Cardiac muscle cell (in vitro differentiated cells and primary cell): ENCODE data around the gene AKT1. TPM values are rescaled to one million over a fixed set of nuclear protein-coding genes. Genes with fewer than 3 reads are reported as not detected.

Source experiments
- DNase-seq, 2 donors: peaks; one replicate each; pipeline versions ENCODE4 v3.0.0 to v3.0.0-alpha.2; 2010 to 2017; ENCODE audit warnings: low read depth in 1 of 2, low spot score in 1 of 2
- H3K27ac ChIP-seq: fragments of 200-600 bp; sonication (generic); 2 replicates; pipeline ENCODE4 v1.5.1; 2016
- H3K27me3 ChIP-seq: fragments of 200-600 bp; sonication (generic); 2 replicates; pipeline ENCODE4 v1.6.0; 2016; ENCODE audit warnings: control low read depth
- H3K36me3 ChIP-seq: fragments of 200-600 bp; sonication (generic); 2 replicates; pipeline ENCODE4 v1.5.1; 2016; ENCODE audit warnings: control low read depth
- H3K4me1 ChIP-seq: fragments of 200-600 bp; sonication (generic); 2 replicates; pipeline ENCODE4 v1.8.1; 2017; ENCODE audit warnings: low read depth, mild to moderate bottlenecking, mixed run types
- H3K4me3 ChIP-seq: fragments of 200-600 bp; sonication (generic); 2 replicates; pipeline ENCODE4 v1.5.1; 2016; ENCODE audit warnings: mild to moderate bottlenecking
- H3K9me3 ChIP-seq: fragments of 200-600 bp; sonication (generic); 2 replicates; pipeline ENCODE4 v1.5.1; 2017; ENCODE audit warnings: low read depth, mild to moderate bottlenecking, control low read depth
- polyA plus RNA-seq: library from polyadenylated mRNA; unstranded; fragments of >200 nt; fragmentation: Nextera tagmentation; extraction: Ambion mirVana; gene quantifications from 2 replicates; pipeline ENCODE4 v1.2.1, GENCODE V29; 2016
- total RNA-seq: library from RNA; depleted of rRNA; stranded (reverse); fragments of >200 nt; gene quantifications from 2 replicates; pipeline ENCODE4 v1.2.3, GENCODE V29; 2016
- TF ChIP-seq, protein P1 (sequence below): IDR thresholded peaks from 2 replicates; pipeline ENCODE4 v1.5.1; 2012; ENCODE audit warnings: low read depth, mild to moderate bottlenecking, low read length

Gene AKT1
- total and polyA plus RNA-seq, 2 experiments from 2014 or later, result 173 to 242 TPM

DNA sequence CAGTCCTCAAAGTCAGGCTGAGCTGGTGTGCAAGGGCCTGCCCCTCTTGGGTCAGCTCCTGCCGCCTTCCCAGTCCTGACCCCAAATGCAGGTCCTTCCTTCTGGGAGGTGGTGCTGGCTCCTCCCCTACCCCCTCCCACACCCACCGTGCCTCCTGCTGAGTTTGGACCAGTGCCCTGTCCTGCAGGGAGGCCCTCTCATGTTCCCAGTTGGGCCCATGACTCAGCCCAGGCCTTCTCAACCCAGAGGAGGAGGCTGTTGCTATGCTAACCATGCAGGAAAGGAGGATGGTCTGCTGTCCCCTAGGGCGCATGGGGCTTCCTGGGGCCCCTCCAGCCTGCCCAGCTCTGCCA, 9.8 kb upstream of the AKT1 start:
- H3K36me3 ChIP-seq, result no peaks in the 10 kb centered on the region
- no peaks in the 10 kb centered on the region for H3K27me3 ChIP-seq
- TF ChIP-seq, protein P1, sequence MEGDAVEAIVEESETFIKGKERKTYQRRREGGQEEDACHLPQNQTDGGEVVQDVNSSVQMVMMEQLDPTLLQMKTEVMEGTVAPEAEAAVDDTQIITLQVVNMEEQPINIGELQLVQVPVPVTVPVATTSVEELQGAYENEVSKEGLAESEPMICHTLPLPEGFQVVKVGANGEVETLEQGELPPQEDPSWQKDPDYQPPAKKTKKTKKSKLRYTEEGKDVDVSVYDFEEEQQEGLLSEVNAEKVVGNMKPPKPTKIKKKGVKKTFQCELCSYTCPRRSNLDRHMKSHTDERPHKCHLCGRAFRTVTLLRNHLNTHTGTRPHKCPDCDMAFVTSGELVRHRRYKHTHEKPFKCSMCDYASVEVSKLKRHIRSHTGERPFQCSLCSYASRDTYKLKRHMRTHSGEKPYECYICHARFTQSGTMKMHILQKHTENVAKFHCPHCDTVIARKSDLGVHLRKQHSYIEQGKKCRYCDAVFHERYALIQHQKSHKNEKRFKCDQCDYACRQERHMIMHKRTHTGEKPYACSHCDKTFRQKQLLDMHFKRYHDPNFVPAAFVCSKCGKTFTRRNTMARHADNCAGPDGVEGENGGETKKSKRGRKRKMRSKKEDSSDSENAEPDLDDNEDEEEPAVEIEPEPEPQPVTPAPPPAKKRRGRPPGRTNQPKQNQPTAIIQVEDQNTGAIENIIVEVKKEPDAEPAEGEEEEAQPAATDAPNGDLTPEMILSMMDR, result no peak
- H3K9me3 ChIP-seq, result no peaks in the 10 kb centered on the region
- H3K27ac ChIP-seq, result no peak overlapping the region
- no peaks in the 10 kb centered on the region for H3K4me1 ChIP-seq
- no peak overlapping the region for H3K4me3 ChIP-seq
- DNase-seq, result peak; percentile 13 to 94

DNA sequence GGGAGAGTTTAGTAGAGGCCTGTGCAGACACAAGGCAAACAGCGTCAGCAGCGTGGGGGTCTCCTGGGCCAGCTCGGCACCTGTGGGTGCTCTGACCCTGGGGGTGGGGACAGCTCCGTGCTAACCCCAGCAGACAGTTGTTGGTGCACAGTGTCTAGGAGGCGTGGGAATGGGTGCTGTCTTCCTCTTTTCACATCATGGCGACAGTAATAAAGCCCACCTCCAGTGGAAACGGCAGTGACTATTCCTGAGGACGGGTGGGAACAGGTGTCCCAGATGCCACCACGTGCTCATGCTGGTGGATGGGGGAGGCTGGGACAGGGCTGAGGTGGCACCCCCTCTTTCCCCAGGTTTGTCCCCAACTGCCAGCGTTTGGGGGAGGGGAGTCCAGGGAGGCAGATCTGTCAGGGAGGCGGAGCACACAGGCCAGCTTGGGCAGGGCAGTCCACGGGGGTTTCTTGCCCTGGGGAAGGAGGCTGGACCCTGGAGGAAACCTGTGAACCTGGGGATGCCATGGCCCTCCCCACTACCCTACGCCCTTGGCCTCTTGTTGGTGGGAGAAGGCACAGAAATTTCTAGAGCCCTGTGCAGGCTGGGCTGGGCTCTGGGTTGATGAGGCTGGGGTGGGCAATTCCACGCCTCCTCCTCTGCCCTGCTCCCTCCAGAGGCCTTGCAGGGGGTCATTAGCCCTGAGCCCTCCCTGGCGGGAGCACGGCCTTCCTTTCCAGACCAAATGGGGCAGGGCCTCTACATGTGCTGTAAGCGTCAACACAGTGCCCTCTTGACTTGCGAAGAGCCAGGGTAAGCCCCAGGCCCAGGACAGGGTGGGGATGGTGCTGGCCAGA, 9.2 kb upstream of the AKT1 start:
- TF ChIP-seq, protein P1, result no peak

DNA sequence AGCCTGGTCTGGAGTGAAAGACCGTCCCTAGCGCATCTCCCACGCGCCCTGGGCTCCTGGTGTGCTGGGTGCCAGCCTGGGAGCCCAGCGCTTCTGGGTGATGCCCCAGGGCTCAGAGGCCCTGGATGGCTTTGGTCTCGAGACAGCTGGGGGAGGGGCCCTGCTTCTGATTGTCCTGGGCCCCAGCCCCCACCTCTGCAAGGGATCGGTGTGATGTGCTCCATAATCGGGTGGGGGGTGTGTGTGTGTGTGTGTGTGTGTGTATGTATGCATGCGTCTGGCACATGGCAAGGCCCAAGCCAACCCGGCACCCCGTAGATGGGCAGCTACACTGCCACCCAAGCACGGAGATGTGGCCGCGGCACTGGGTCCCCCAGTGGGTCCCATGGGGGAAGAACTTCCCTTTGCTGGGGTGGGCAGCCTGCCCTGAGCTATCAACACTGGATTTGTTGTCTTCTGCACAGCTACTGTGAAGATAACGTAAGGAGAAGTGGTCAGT, 8.4 kb upstream of the AKT1 start:
- TF ChIP-seq, protein P1, result no peak
- Histone ChIP-seq H3K27me3 (no peaks in the 10 kb centered on the region), H3K27ac (no peak overlapping the region), H3K9me3 (no peaks in the 10 kb centered on the region), H3K4me3 (no peak overlapping the region), H3K36me3 (no peaks in the 10 kb centered on the region), H3K4me1 (peaks cover 4% of the 10 kb centered on the region)
- DNase-seq, result no peak

More for the DNA sequence above, 9.2 kb upstream of the AKT1 start:
- Histone ChIP-seq H3K36me3 (no peaks in the 10 kb centered on the region), H3K9me3 (no peaks in the 10 kb centered on the region), H3K27ac (no peak overlapping the region), H3K27me3 (no peaks in the 10 kb centered on the region), H3K4me3 (no peak overlapping the region), H3K4me1 (peaks cover 3% of the 10 kb centered on the region)
- DNase-seq, result no peak

DNA sequence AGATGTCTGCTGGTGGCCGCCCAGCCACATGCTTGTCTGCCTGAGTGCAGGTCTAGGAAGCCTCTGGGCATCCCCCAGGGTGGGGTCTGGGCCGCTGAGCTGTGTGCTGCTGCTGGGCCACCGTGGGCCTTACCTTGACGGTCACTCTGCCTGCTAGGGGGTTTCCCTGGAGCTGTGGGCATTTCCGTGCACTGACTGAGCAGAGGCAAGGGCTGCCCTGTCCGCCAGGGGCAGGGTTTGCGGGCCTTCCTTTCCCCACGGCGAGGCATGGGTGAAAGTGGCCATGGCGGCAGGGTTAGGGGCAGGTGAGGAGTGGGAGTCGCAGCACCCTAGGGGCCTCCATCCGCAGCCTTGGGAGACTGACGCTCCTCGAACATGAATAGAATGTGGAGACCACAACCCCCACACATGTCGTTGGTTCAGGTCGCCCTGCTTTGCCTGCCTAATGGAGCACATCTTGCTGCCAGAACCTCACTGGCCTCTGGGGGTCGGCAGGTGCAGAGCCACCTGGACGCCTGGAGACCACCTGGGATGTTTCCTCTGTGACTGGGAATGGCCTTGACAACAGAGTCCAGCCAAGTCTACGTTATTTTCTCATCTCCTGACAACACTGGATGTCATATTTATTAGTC, 7.8 kb upstream of the AKT1 start:
- H3K27me3 ChIP-seq, result no peaks in the 10 kb centered on the region
- DNase-seq, result no peak
- no peaks in the 10 kb centered on the region for H3K36me3 ChIP-seq
- no peak overlapping the region for H3K27ac ChIP-seq
- TF ChIP-seq, protein P1, result no peak
- H3K9me3 ChIP-seq, result no peaks in the 10 kb centered on the region
- H3K4me1 ChIP-seq, result peaks cover 4% of the 10 kb centered on the region
- no peak overlapping the region for H3K4me3 ChIP-seq

DNA sequence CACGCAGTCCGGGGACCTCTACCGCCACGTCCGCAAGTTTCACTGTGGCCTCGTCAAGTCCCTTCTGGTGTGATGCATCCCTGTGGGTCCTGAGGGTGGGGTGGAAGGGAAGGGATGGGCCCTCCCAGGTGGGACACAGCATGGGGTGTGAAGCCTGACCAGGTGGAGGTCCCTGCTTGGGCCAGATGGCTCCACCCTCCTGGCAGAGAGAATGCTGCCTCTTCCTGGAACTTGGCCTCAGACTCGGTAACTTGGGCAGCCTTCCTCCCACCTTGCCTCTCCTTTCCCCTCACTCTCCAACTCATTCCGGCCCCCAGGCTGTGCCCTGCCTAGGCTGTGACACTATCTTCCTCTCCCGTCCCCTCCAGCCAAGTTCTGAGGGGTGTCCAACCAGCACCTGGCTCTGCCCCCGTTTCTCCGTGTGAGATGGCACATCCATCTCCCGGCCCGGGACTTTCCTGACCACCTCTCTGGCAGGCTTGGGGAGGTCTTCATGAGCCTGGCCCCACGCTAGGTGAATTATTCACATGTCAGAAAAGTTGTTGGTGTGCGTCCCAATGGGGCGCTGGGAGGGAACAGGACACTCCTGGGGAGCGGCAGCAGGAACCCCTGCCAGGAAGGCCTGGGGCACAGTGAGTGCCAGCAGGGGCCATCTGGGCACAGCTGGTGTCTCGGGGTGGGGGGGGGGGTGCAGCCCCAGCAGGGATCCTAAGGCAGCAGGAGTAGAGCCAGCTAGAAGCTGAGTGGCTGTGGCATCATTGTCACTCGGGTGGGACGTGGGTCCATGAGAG, 7.0 kb upstream of the AKT1 start:
- no peak for DNase-seq
- H3K36me3 ChIP-seq, result no peaks in the 10 kb centered on the region
- H3K4me1 ChIP-seq, result peaks cover 7% of the 10 kb centered on the region
- H3K27me3 ChIP-seq, result no peaks in the 10 kb centered on the region
- H3K4me3 ChIP-seq, result no peak overlapping the region
- no peaks in the 10 kb centered on the region for H3K9me3 ChIP-seq
- TF ChIP-seq, protein P1, result no peak
- no peak overlapping the region for H3K27ac ChIP-seq
